SK-N-SH (cell line): ENCODE data around the gene PROM1. TPM values are rescaled to one million over a fixed set of nuclear protein-coding genes. Genes with fewer than 3 reads are reported as not detected.
A peak's percentile ranks its signal among the peaks of the same experiment; 100 is the strongest.

Source experiments
- CTCF ChIA-PET: fragments of 300-600, 350-600 bp; formaldehyde crosslinking; extraction: SDS; loops from one replicate; lab custom pipeline; 2021; lab: Yijun Ruan, JAX
- POLR2A ChIA-PET: fragments of 350-600 bp; sonication (Branson Sonifier 250); formaldehyde crosslinking; extraction: SDS; loops from one replicate; lab custom pipeline; 2020; ENCODE audit warnings: antibody characterized with exemption, inconsistent platforms; lab: Yijun Ruan, JAX
- DNase-seq: peaks from one replicate; pipeline ENCODE4 v3.0.0; 2012
- H2AFZ ChIP-seq: fragments of 200-600 bp; sonication (generic); 2 replicates; pipeline ENCODE4 v1.8.1; 2016; ENCODE audit warnings: antibody characterized with exemption, mild to moderate bottlenecking, low read depth
- H3F3A ChIP-seq: fragments of 200-600 bp; sonication (generic); replicated peaks from 2 replicates; pipeline ENCODE3; 2016; ENCODE audit warnings: antibody characterized with exemption, mild to moderate bottlenecking; ENCODE audit not compliant: insufficient read depth
- H3K27ac ChIP-seq, 2 experiments: fragments of 200-500 bp in 1 of 2; fragments of 200-600 bp in 1 of 2; sonication (Bioruptor generic) in 1 of 2; sonication (generic), shearing (Covaris generic) in 1 of 2; 2 replicates each; pipeline versions ENCODE4 v1.5.1 to v1.6.1; 2014 to 2016; ENCODE audit warnings: low read depth in 2 of 2, inconsistent platforms in 1 of 2, low read length in 1 of 2, mild to moderate bottlenecking in 1 of 2, mixed read lengths in 1 of 2
- H3K27me3 ChIP-seq: fragments of 200-600 bp; sonication (generic), shearing (Covaris generic); 2 replicates; pipeline ENCODE4 v1.6.1; 2016; ENCODE audit warnings: mixed run types; ENCODE audit not compliant: insufficient read depth
- H3K36me3 ChIP-seq, 2 experiments: fragments of 200-500 bp in 1 of 2; fragments of 200-600 bp in 1 of 2; sonication (Bioruptor generic) in 1 of 2; sonication (generic) in 1 of 2; replicated peaks in 1 of 2; 2 replicates each; pipeline versions ENCODE3 to v1.5.1; 2014 to 2016; ENCODE audit warnings: low read length in 1 of 2, mild to moderate bottlenecking in 1 of 2; ENCODE audit not compliant: insufficient read depth in 2 of 2, control insufficient read depth in 1 of 2
- H3K4me1 ChIP-seq, 2 experiments: fragments of 200-500 bp in 1 of 2; fragments of 200-600 bp in 1 of 2; sonication (Bioruptor generic) in 1 of 2; sonication (generic), shearing (Covaris generic) in 1 of 2; 2 replicates each; pipeline versions ENCODE4 v1.5.1 to v1.6.1; 2014 to 2016; ENCODE audit warnings: low read depth in 1 of 2, low read length in 1 of 2, mixed run types in 1 of 2; ENCODE audit not compliant: insufficient read depth in 2 of 2, control insufficient read depth in 1 of 2
- H3K4me2 ChIP-seq: fragments of 200-600 bp; sonication (generic), shearing (Covaris generic); 2 replicates; pipeline ENCODE4 v1.6.1; 2017; ENCODE audit warnings: mixed run types
- H3K4me3 ChIP-seq, 2 experiments: fragments of 200-500 bp in 1 of 2; fragments of 200-600 bp in 1 of 2; sonication (Bioruptor generic) in 1 of 2; sonication (generic), shearing (Covaris generic) in 1 of 2; 2 replicates each; pipeline versions ENCODE4 v1.5.1 to v1.8.1; 2014 to 2016; ENCODE audit warnings: low read depth in 2 of 2, inconsistent platforms in 1 of 2, low read length in 1 of 2, mild to moderate bottlenecking in 1 of 2, mixed read lengths in 1 of 2, moderate library complexity in 1 of 2
- H3K79me2 ChIP-seq: fragments of 200-600 bp; sonication (generic); 2 replicates; pipeline ENCODE4 v1.8.1; 2017; ENCODE audit warnings: mild to moderate bottlenecking; ENCODE audit not compliant: insufficient read depth
- H3K9ac ChIP-seq: fragments of 200-600 bp; sonication (generic); 2 replicates; pipeline ENCODE4 v1.6.1; 2017; ENCODE audit warnings: mixed run types
- H3K9me2 ChIP-seq: fragments of 200-600 bp; sonication (generic); 2 replicates; pipeline ENCODE4 v1.6.1; 2017; ENCODE audit warnings: mixed run types
- H3K9me3 ChIP-seq: fragments of 200-600 bp; sonication (generic); 2 replicates; pipeline ENCODE4 v1.6.1; 2017; ENCODE audit warnings: mixed run types, mild to moderate bottlenecking, moderate library complexity
- H4K20me1 ChIP-seq: fragments of 200-600 bp; sonication (generic); 2 replicates; pipeline ENCODE4 v1.6.1; 2017; ENCODE audit warnings: mild to moderate bottlenecking, mixed run types; ENCODE audit not compliant: insufficient read depth
- ELF1 ChIP-seq: IDR thresholded peaks from 2 replicates; pipeline ENCODE4 v1.4.0; 2012
- EP300 ChIP-seq, 2 experiments: IDR thresholded peaks; 2 replicates each; pipeline versions ENCODE4 v1.4.0 to v1.6.1; 2012; ENCODE audit warnings: borderline replicate concordance in 1 of 2, low read depth in 1 of 2, low read length in 1 of 2
- FOSL2 ChIP-seq: IDR thresholded peaks from 2 replicates; pipeline ENCODE4 v1.4.0; 2012; ENCODE audit warnings: low read depth, mild to moderate bottlenecking, moderate library complexity, borderline replicate concordance
- FOXJ3 ChIP-seq: sonication (generic); formaldehyde crosslinking; IDR thresholded peaks from 2 replicates; pipeline ENCODE4 v1.5.1; 2020; ENCODE audit warnings: mild to moderate bottlenecking, missing genetic modification reagents
- FOXM1 ChIP-seq: IDR thresholded peaks from 2 replicates; pipeline ENCODE4 v1.4.0; 2012; ENCODE audit warnings: low read depth, mild to moderate bottlenecking
- GATA2 ChIP-seq: sonication (generic); formaldehyde crosslinking; IDR thresholded peaks from 2 replicates; pipeline ENCODE4 v1.5.0; 2020; ENCODE audit warnings: mild to moderate bottlenecking, missing genetic modification reagents
- JUND ChIP-seq: IDR thresholded peaks from 2 replicates; pipeline ENCODE4 v1.4.0; 2012
- MEF2A ChIP-seq: IDR thresholded peaks from 2 replicates; pipeline ENCODE4 v1.4.0; 2012; ENCODE audit warnings: low read depth, borderline replicate concordance
- MXI1 ChIP-seq: IDR thresholded peaks from 2 replicates; pipeline ENCODE4 v1.6.1; 2012; ENCODE audit warnings: mild to moderate bottlenecking, low read depth, low read length, improper control_type of control experiment
- NFIC ChIP-seq: IDR thresholded peaks from 2 replicates; pipeline ENCODE4 v1.4.0; 2012; ENCODE audit warnings: borderline replicate concordance
- RCOR1 ChIP-seq: fragments of 150-350 bp; IDR thresholded peaks from 2 replicates; pipeline ENCODE4 v1.6.1; 2017; ENCODE audit warnings: antibody characterized with exemption, low read length
- RFX5 ChIP-seq: IDR thresholded peaks from 2 replicates; pipeline ENCODE4 v1.6.1; 2012; ENCODE audit warnings: mild to moderate bottlenecking, improper control_type of control experiment, low read length
- SMC3 ChIP-seq: IDR thresholded peaks from 2 replicates; pipeline ENCODE4 v1.6.1; 2012; ENCODE audit warnings: low read depth, low read length, improper control_type of control experiment
- TCF12 ChIP-seq: IDR thresholded peaks from 2 replicates; pipeline ENCODE4 v1.4.0; 2012
- TEAD4 ChIP-seq: IDR thresholded peaks from 2 replicates; pipeline ENCODE4 v1.4.0; 2012; ENCODE audit warnings: mild to moderate bottlenecking, borderline replicate concordance; ENCODE audit not compliant: insufficient read depth
- YY1 ChIP-seq: IDR thresholded peaks from 2 replicates; pipeline ENCODE4 v1.4.0; 2012; ENCODE audit warnings: low read depth, mild to moderate bottlenecking
- WGBS: methylation state at CpG from one replicate; pipeline ENCODE4 v1.1.6; 2017; ENCODE audit warnings: low lambda C conversion rate; 5-methylcytosine and 5-hydroxymethylcytosine counted together
- polyA plus RNA-seq, 3 experiments: library from polyadenylated mRNA; depleted of rRNA; stranded (reverse); fragments of >200 nt; gene quantifications; 2 replicates each; pipeline ENCODE4 v1.2.3, GENCODE V29; 2012
- TF ChIP-seq, protein P1 (sequence below): fragments of 200-600 bp; sonication (generic); IDR thresholded peaks from 2 replicates; pipeline ENCODE4 v1.6.1; 2017; ENCODE audit warnings: antibody characterized with exemption, mild to moderate bottlenecking, moderate library complexity
- TF ChIP-seq, protein P2 (sequence below): IDR thresholded peaks from 2 replicates; pipeline ENCODE4 v1.4.0; 2012; ENCODE audit warnings: low read depth
- TF ChIP-seq, protein P3 (sequence below): fragments of 150-350 bp; IDR thresholded peaks from 2 replicates; pipeline ENCODE4 v1.6.1; 2016; ENCODE audit warnings: mild to moderate bottlenecking, low read depth, low read length

PROM1 gene
- polyA plus RNA-seq, 1 of the 3 experiments (the other 2 are of a cell fraction), result not detected

DNA sequence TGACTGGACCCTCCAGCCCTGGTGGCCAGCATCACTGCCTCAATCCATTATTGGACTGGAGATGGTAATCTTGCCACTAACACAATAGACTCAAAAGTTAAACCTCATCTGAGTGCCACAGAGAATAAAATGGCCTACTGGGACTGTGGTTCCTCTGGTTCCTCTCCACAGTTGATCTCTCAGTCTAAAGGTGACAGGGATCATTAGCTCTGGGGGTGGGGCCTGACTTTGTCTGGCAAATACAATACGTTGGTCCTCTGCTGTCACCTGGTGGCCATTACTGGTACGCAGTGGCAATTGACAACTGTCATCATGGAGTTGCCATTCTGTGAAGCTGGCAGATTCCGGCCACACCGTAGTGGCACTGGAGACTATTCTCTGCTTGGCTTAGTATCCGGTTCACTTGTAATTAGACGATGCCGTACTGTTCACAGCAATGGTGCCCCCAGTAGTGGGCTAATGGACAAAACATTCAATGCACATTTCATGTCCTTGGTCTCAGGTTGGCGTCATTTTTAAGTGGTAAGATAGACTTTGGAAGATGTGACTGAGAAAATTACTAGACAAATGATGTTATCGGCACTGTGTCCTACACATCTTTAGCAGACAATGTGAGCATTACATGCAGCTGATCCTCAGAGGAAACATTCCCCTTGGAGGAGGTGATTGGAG lies 127.5 kb downstream of the PROM1 start (continued):
- TF ChIP-seq, protein P1, sequence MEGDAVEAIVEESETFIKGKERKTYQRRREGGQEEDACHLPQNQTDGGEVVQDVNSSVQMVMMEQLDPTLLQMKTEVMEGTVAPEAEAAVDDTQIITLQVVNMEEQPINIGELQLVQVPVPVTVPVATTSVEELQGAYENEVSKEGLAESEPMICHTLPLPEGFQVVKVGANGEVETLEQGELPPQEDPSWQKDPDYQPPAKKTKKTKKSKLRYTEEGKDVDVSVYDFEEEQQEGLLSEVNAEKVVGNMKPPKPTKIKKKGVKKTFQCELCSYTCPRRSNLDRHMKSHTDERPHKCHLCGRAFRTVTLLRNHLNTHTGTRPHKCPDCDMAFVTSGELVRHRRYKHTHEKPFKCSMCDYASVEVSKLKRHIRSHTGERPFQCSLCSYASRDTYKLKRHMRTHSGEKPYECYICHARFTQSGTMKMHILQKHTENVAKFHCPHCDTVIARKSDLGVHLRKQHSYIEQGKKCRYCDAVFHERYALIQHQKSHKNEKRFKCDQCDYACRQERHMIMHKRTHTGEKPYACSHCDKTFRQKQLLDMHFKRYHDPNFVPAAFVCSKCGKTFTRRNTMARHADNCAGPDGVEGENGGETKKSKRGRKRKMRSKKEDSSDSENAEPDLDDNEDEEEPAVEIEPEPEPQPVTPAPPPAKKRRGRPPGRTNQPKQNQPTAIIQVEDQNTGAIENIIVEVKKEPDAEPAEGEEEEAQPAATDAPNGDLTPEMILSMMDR, result peak; percentile 98
- TF ChIP-seq NFIC (no peak), MXI1 (no peak), SMC3 (peak; percentile 99), FOSL2 (no peak), JUND (no peak), YY1 (no peak), FOXM1 (no peak), MEF2A (no peak), ELF1 (no peak), GATA2 (no peak), RCOR1 (peak; percentile 43; the same call in 1 of the 2 replicates), EP300 (IDR thresholded peaks at IDR 0.05; ENCODE audit: borderline replicate concordance in 1 of 2, low read depth in 1 of 2, low read length in 1 of 2) (no peak), FOXJ3 (CRISPR knock-in tag) (no peak), RFX5 (no peak)
- TF ChIP-seq, protein P2, sequence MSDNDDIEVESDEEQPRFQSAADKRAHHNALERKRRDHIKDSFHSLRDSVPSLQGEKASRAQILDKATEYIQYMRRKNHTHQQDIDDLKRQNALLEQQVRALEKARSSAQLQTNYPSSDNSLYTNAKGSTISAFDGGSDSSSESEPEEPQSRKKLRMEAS, result no peak
- TF ChIP-seq, protein P3, sequence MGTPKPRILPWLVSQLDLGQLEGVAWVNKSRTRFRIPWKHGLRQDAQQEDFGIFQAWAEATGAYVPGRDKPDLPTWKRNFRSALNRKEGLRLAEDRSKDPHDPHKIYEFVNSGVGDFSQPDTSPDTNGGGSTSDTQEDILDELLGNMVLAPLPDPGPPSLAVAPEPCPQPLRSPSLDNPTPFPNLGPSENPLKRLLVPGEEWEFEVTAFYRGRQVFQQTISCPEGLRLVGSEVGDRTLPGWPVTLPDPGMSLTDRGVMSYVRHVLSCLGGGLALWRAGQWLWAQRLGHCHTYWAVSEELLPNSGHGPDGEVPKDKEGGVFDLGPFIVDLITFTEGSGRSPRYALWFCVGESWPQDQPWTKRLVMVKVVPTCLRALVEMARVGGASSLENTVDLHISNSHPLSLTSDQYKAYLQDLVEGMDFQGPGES, result no peak
- TF ChIP-seq, all 33 proteins: peak for 6

DNA sequence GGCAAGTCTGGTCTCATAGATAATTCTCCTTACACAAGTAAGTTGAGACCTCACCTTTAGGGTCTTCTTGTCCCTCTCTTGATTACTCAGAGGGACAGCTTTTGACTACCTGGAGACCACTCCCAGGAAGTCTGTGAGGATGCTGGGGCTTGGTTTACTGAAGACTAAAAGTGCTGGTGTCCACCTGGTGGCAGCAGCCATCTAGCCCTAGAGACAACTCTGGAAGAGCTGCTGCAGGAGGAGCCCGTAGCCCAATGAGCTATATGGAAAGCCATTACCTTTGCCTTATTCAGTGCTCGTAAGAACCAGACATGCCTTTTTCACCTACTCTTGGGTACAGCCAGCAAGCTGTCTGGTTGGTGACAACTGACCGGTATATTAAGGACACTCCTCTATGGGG lies 128.2 kb downstream of the PROM1 start:
- no peaks in the 10 kb centered on the region for H3F3A ChIP-seq
- H3K9me2 ChIP-seq, result no peaks in the 10 kb centered on the region
- no peaks in the 10 kb centered on the region for H3K27me3 ChIP-seq
- no peaks in the 10 kb centered on the region for H3K79me2 ChIP-seq
- H3K9ac ChIP-seq, result no peak overlapping the region
- no peaks in the 10 kb centered on the region for H3K9me3 ChIP-seq
- no peak overlapping the region for H2AFZ ChIP-seq
- ChIA-PET CTCF (interaction anchor here (0.6 to 2.5 kb wide), 58 partner anchors 9 to 485 kb away, joined by 3 to 154 read pairs (median 7); partner anchors contain the start of gene FGFBP1), POLR2A (interaction anchor here (0.9 kb wide), 1 partner anchor 476 kb away, joined by 3 read pairs; no protein-coding TSS in a partner anchor)
- no peak overlapping the region for H3K4me3 ChIP-seq
- 50% methylated on average over 1 of the region's 3 CpGs for WGBS
- no peak overlapping the region for H3K27ac ChIP-seq
- DNase-seq, result no peak
- no peak overlapping the region for H3K4me2 ChIP-seq
- H3K36me3 ChIP-seq, result no peaks in the 10 kb centered on the region
- no peak for TF ChIP-seq TCF12
- TF ChIP-seq, protein P1, result peak; percentile 20
- no peak for TF ChIP-seq TEAD4
- TF ChIP-seq, all 33 proteins: peak for 1
- Histone ChIP-seq H3K4me1 (peaks cover 0 to 3% of the 10 kb centered on the region in 2 experiments; a peak in 1 of 4 replicates), H4K20me1 (no peaks in the 10 kb centered on the region)
